Ovary (tissue), 10 donors: ENCODE data around the gene CFAP44. TPM values are rescaled to one million over a fixed set of nuclear protein-coding genes. Genes with fewer than 3 reads are reported as not detected.
A peak's percentile ranks its signal among the peaks of the same experiment; 100 is the strongest.

Source experiments
- DNase-seq, 5 donors: peaks; one replicate each; pipeline ENCODE4 v3.0.0-alpha.2; 2019 to 2020
- H3K27ac ChIP-seq, 2 donors: fragments of 200-600 bp; one replicate each; pipeline versions ENCODE4 v1.5.1 to v1.8.0; 2019 to 2022
- H3K27me3 ChIP-seq: fragments of 200-600 bp; one replicate; pipeline ENCODE4 v1.8.0; 2022
- H3K36me3 ChIP-seq: fragments of 200-600 bp; sonication (generic); one replicate; pipeline ENCODE4 v1.5.1; 2019
- H3K4me1 ChIP-seq: one replicate; pipeline ENCODE4 v1.8.1; 2013; ENCODE audit warnings: mild to moderate bottlenecking, moderate library complexity; ENCODE audit not compliant: insufficient read depth
- H3K4me3 ChIP-seq: fragments of 200-600 bp; sonication (generic); one replicate; pipeline ENCODE4 v1.5.1; 2017
- H3K9me3 ChIP-seq, 2 donors: fragments of 200-600 bp in 1 of 2; sonication (generic) in 1 of 2; one replicate each; pipeline versions ENCODE4 v1.5.1 to v1.8.1; 2013 to 2019; ENCODE audit warnings: mild to moderate bottlenecking in 1 of 2, moderate library complexity in 1 of 2
- EP300 ChIP-seq: sonication (generic); formaldehyde crosslinking; IDR thresholded peaks from one replicate; pipeline ENCODE4 v1.6.1; 2017; ENCODE audit warnings: antibody characterized with exemption
- POLR2A ChIP-seq: fragments of 450-650 bp; IDR thresholded peaks from one replicate; pipeline ENCODE4 v1.6.1; 2017; ENCODE audit warnings: antibody characterized with exemption, mild to moderate bottlenecking, moderate library complexity
- WGBS, 3 donors: extraction: QIAGEN DNeasy Blood & Tissue Kit in 1 of 3; methylation state at CpG; one replicate each; pipeline versions ENCODE4 v1.1.5 to v1.1.7; 2013 to 2017; 5-methylcytosine and 5-hydroxymethylcytosine counted together
- intact Hi-C, 4 donors: fragments of 100-400 bp; cut with DNase I; formaldehyde crosslinking; loops; one replicate each; pipeline versions ENCODE4 v1.11.0 to v1.15.1; 2022 to 2023
- long read RNA-seq, 3 donors: library from polyadenylated mRNA in 2 of 3; unstranded in 2 of 3; transcript quantifications; one replicate each; pipeline ENCODE4 v2.0.0 and lab custom pipeline, GENCODE V29; 2021 to 2026
- polyA plus RNA-seq, 2 donors: library from polyadenylated mRNA; stranded (reverse); fragments of 200-250 nt in 1 of 2; fragments of 350-450 nt in 1 of 2; fragmentation: Illumina TruSeq in 1 of 2; extraction: RNeasy Lipid Tissue Mini Kit (QIAGEN cat#74804) in 1 of 2; gene quantifications; one replicate each; pipeline ENCODE4 v1.2.3, GENCODE V29; 2013 to 2014
- total RNA-seq, 7 donors: library from RNA; depleted of rRNA in 2 of 7; stranded (reverse); fragments of >200 nt in 2 of 7; fragmentation: NEBNext Ultra II Directional in 3 of 7; extraction: Animal tissue kit (Norgen Biotek cat#: 25700) in 3 of 7; gene quantifications; one replicate each; pipeline versions ENCODE4 v1.1.0 to v1.2.4, GENCODE V29; 2016 to 2023
- TF ChIP-seq, protein P1 (sequence below), 3 donors: fragments of 450-650 bp in 2 of 3; fragments of 200-600 bp in 1 of 3; IDR thresholded peaks; one replicate each; pipeline versions ENCODE4 v1.5.1 to v1.8.0; 2016 to 2022; ENCODE audit warnings: antibody characterized with exemption in 3 of 3, mild to moderate bottlenecking in 1 of 3
- donor health status: DM: no; HTN: no; CAD: no; lungs with moderate emphysema.
- donor health status: DM: no; HTN: no; CAD: no.
- donor health status: Bipolar disorder and iron deficiency.
- donor health status: DM: yes; HTN: yes; CAD: no.
- donor health status: DM: no; HTN: no; CAD: no.
- donor health status: DM: yes; HTN: yes; CAD: no.

CFAP44 gene, protein sequence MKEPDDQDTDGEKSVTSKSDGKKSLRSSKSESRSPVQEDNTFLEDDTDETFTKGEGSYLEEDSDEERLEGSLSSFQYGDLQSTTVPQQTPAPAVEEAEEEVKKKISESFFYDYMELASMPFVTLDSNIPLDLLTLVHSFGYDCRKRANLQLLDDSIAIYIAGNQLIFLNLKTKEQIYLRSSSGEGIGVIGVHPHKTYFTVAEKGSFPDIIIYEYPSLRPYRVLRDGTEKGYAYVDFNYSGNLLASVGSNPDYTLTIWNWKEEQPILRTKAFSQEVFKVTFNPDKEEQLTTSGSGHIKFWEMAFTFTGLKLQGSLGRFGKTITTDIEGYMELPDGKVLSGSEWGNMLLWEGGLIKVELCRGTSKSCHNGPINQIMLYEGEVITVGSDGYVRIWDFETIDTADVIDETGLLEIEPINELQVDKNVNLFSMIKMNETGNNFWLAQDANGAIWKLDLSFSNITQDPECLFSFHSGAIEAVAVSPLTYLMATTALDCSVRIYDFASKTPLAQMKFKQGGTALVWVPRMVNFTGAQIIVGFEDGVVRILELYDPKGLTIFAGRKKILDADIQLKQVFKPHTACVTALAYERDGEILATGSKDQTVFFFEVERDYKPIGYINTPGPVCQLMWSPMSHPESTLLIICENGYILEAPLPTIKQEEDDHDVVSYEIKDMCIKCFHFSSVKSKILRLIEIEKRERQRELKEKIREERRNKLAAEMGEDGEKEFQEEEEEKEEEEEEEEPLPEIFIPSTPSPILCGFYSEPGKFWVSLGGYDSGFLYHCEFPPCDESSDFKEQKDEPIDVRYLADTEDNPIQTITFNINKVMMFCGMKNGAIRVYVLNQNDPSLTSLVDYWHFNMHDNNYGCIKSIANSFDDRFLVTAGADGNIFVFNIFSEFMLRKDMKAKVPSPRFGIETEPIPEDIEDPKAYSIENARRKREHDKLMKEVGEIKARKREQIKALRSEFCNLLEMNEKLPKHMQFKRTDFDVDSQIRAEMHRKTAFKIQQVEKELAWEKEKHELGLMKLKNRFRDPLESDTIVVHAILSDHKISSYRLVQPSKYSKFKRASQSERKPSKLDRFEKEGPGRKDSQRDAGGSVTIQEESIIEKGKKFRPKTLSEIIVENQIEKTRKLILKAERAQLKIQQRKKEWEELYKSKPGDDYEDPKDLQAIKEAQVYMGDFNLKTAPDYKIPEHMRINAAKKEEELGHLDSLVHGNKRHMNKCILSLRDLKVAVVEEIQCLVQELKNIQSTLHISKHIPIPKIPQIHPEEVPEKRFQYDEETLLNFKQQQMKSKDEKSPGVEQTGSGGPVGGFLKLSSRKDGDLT (N-terminal part only)
- total RNA-seq (10 to 100 TPM in 1 of 7 donors, 1 to 10 TPM in 6; 4.8 to 27.0 (median 7.2) TPM), polyA plus RNA-seq (10 to 100 TPM in 1 of 2 donors, 1 to 10 TPM in 1; 9.0 to 12.2 TPM)
- long read RNA-seq, donor 1, partial matches to known transcripts, result 0 of 1 reads
- long read RNA-seq, donor 1, other reads (novel, unspliced or antisense), result 1 of 1 reads
- long read RNA-seq, donor 2, result 0 reads
- long read RNA-seq, donor 3, full-length matches to known transcripts, result 1 of 2 reads
- long read RNA-seq, donor 3, partial matches to known transcripts, result 0 of 2 reads
- long read RNA-seq, donor 3, other reads (novel, unspliced or antisense), result 1 of 2 reads

DNA sequence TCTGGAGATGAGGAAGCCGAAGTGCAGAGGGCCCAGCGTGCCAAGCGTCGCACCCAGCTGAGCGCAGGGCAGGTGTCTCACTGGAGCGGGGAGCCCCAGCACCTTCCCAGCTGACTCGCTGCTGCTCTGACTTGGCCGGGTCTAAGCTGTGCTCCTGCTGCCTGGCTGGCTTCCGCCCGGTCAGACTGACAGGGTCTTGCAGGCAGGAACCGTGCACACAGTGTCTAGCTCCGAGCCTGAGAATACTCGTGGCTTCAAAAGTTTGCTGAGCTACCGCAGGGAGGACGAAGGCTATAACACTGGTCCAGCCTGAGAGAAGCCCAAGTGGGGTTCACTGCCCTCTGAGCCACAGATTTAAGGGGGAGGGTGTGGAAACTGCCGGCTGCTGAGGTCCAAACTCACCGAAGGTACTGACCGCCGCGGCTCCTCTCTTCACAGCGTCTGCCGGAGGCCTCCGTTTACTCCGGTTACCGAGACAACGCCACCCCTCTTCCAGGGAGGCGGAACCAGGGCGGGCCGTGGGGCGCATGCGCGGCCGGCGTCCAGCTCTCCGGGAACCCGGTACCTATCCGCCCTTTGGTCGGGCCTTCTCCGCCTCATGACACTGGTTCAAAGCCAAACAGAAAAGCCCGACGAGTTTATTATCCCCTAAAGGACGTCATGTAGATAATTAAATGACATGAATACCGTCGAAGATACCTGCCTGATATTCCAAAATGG lies at the start of gene CFAP44:
TSS of gene CFAP44 (minus strand) at position 443 of the 720 bp plus-strand sequence. CDS start 7,829 bp downstream, outside the sequence.
- Histone ChIP-seq H3K27ac (no peak within 1 kb of the TSS), H3K9me3 (no peaks in the 10 kb centered on the region), H3K27me3 (no peaks in the 10 kb centered on the region), H3K4me1 (peaks cover 3% of the 10 kb centered on the region), H3K4me3 (peak within 1 kb of the TSS; percentile 35), H3K36me3 (no peaks in the 10 kb centered on the region)
- WGBS, 3 donors, result 22 to 30% (median 27%) methylated on average over 42 to 44 of the region's 44 CpGs
- TF ChIP-seq, protein P1, sequence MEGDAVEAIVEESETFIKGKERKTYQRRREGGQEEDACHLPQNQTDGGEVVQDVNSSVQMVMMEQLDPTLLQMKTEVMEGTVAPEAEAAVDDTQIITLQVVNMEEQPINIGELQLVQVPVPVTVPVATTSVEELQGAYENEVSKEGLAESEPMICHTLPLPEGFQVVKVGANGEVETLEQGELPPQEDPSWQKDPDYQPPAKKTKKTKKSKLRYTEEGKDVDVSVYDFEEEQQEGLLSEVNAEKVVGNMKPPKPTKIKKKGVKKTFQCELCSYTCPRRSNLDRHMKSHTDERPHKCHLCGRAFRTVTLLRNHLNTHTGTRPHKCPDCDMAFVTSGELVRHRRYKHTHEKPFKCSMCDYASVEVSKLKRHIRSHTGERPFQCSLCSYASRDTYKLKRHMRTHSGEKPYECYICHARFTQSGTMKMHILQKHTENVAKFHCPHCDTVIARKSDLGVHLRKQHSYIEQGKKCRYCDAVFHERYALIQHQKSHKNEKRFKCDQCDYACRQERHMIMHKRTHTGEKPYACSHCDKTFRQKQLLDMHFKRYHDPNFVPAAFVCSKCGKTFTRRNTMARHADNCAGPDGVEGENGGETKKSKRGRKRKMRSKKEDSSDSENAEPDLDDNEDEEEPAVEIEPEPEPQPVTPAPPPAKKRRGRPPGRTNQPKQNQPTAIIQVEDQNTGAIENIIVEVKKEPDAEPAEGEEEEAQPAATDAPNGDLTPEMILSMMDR (IDR thresholded peaks at IDR 0.05), result no peak
- TF ChIP-seq POLR2A (no peak), EP300 (no peak)
- intact Hi-C loops, result no loop called here
- peak; percentile 83 to 91 (median 89) for DNase-seq

DNA sequence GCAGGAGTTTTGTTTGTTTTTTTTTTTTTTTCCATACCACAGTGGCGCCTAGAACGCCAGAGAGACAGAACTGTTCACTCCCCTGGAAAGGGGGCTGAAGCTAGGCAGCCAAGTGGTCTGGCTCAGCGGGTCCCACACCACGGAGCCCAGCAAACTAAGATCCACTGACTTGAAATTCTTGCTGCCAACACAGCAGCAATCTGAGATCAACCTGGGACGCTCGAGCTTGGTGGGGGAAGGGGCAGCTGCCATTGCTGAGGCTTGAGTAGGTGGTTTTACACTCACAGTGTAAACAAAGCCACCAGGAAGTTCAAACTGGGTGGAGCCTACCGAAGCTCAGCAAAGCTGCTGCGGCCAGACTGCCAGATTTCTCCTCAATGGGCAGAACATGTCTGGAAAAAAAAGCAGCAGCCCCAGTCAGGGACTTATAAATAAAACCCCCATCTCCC lies 43.9 kb upstream of the CFAP44 start:
- H3K27ac ChIP-seq, result no peak overlapping the region
- TF ChIP-seq POLR2A (no peak), EP300 (no peak)
- TF ChIP-seq, protein P1 (IDR thresholded peaks at IDR 0.05), result no peak
- H3K36me3 ChIP-seq, result no peaks in the 10 kb centered on the region
- no peak overlapping the region for H3K4me3 ChIP-seq
- 86 to 90% (median 88%) methylated on average over 8 of the region's 8 CpGs for WGBS, 3 donors
- no peaks in the 10 kb centered on the region for H3K9me3 ChIP-seq
- no peaks in the 10 kb centered on the region for H3K4me1 ChIP-seq
- no peaks in the 10 kb centered on the region for H3K27me3 ChIP-seq
- intact Hi-C loops, result no loop called here
- no peak for DNase-seq

DNA sequence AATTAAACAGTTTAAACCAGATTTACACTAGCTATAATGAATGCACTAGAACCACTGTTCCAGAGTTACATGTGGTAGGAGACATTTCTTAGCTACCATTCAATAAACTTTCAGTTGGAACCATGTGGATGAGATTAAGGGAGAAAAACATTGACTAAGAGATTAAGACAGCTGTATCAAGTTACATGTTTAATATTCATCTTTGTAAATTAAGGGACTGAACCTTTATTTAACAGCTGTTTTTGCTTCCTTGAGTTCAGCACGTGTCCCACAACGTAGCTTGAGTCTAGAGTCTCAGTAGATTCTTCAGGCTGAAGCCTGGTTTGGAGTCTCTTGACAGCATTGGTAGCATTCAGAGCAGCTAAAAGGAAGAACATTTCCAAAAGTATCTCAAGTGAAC lies 27.2 kb upstream of the CFAP44 start:
- TF ChIP-seq EP300 (no peak), POLR2A (no peak)
- TF ChIP-seq, protein P1 (IDR thresholded peaks at IDR 0.05), result no peak
- Histone ChIP-seq H3K9me3 (no peaks in the 10 kb centered on the region), H3K27me3 (no peaks in the 10 kb centered on the region), H3K4me3 (no peak overlapping the region), H3K36me3 (no peaks in the 10 kb centered on the region), H3K4me1 (no peaks in the 10 kb centered on the region), H3K27ac (no peak overlapping the region)
- WGBS, 3 donors, result 57 to 67% (median 59%) methylated on average over 2 of the region's 2 CpGs
- intact Hi-C loops, result no loop called here
- DNase-seq, result no peak
